ENCODE measurements around the gene FOXP1. TPM values are rescaled to one million over a fixed set of nuclear protein-coding genes. Genes with fewer than 3 reads are reported as not detected.

The FOXP1 gene
- total RNA-seq, 2 donors from 2014 or later, result 41.7 to 94.3 TPM

DNA sequence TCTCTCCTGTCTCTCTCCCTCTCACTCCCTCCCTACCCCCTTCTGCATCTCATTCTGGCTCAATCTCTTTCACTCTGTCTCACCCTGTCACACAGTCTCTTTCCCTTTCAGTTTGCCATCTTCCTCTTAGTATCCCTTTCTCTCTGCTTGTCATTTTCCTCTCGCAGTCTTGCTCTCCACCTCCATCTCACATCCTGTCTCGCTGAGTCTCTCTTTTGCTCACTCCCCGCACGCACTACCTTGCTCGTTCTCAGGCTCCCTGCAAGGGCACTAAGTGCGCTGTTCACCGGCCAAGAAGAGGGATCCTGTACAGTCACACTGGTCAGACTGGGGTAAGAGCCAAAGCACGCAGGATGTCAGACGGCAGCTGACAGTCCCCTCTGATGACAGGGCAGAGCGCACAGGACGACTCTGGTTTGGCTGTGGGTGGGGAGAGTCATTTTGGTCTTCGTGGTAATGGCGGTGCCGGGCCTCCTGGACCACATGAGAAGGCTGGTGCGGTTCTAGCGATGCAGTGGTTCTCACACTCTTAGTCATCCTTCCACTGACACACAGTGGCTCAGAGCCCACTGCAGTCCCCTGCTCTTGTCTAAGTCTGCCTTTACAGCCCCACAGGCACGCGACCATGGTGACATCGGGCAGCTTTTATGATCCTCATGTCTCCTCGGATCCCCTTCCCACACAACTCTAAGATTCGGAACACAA lies 356.8 kb downstream of the FOXP1 start:
- 94 to 96% methylated on average over 15 to 21 of the region's 21 CpGs for WGBS, 2 experiments (ENCODE audit: insufficient coverage in 1 of 2, insufficient read length in 1 of 2)
- no peak for DNase-seq
- Histone ChIP-seq H3K9me3 (ENCODE audit: control insufficient read depth, low read length) (no peaks in the 10 kb centered on the region), H3K36me3 (ENCODE audit: control insufficient read depth, insufficient read depth, low read length) (no peaks in the 10 kb centered on the region), H3K27ac (ENCODE audit: low read depth, low read length) (no peak overlapping the region), H3K4me3 (ENCODE audit: low read length) (no peak overlapping the region), H3K27me3 (ENCODE audit: control insufficient read depth, insufficient read depth, low read length, poor library complexity, severe bottlenecking) (no peaks in the 10 kb centered on the region), H3K4me1 (ENCODE audit: control insufficient read depth, insufficient read depth, low read length) (peaks cover 3% of the 10 kb centered on the region), H3K9ac (ENCODE audit: extremely low read depth, low read length, poor library complexity, severe bottlenecking) (no peak overlapping the region)
- TF ChIP-seq, protein P1, sequence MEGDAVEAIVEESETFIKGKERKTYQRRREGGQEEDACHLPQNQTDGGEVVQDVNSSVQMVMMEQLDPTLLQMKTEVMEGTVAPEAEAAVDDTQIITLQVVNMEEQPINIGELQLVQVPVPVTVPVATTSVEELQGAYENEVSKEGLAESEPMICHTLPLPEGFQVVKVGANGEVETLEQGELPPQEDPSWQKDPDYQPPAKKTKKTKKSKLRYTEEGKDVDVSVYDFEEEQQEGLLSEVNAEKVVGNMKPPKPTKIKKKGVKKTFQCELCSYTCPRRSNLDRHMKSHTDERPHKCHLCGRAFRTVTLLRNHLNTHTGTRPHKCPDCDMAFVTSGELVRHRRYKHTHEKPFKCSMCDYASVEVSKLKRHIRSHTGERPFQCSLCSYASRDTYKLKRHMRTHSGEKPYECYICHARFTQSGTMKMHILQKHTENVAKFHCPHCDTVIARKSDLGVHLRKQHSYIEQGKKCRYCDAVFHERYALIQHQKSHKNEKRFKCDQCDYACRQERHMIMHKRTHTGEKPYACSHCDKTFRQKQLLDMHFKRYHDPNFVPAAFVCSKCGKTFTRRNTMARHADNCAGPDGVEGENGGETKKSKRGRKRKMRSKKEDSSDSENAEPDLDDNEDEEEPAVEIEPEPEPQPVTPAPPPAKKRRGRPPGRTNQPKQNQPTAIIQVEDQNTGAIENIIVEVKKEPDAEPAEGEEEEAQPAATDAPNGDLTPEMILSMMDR (conservative IDR thresholded peaks at IDR 0.05), result no peak
- Mint-ChIP-seq H3K4me1 (peaks cover 38% of the 10 kb centered on the region), H3K9me3 (no peaks in the 10 kb centered on the region), H3K27me3 (ENCODE audit: insufficient read depth) (no peaks in the 10 kb centered on the region), H3K4me3 (no peak overlapping the region), H3K36me3 (ENCODE audit: low read depth) (peaks cover 2% of the 10 kb centered on the region), H3K27ac (no peak overlapping the region)

DNA sequence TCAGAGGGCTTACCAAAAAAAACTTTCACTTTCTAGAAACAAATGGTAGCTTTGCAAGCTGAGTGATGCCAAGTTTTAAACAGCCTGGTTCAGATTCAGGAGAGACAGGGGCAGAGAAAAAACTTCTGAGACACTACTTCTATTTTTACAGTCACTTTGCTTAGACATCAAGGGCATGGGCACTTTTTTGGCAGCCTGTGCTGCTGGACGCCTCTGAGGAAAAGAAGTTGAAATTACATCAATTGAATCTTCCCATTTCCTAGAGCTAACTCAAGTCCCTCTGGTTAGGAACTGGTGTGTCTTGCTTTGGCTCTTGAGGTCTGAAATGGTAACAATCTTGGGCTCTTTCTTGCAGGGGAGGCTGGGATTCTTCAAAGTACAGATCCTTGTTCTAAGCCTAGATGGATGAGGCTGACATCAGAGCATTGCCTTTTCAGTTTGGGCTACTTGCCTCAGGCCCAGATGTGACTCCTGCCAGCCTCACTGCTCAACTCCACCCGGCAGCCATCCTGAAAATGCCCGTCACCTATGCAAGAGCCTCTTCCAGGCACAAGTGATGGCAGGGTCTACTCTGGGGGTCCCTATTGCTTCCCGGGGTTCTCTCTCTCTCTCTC lies 357.5 kb downstream of the FOXP1 start:
- TF ChIP-seq, protein P1 (conservative IDR thresholded peaks at IDR 0.05), result no peak
- Histone ChIP-seq H3K9ac (ENCODE audit: extremely low read depth, low read length, poor library complexity, severe bottlenecking) (no peak overlapping the region), H3K36me3 (ENCODE audit: control insufficient read depth, insufficient read depth, low read length) (no peaks in the 10 kb centered on the region), H3K27ac (ENCODE audit: low read depth, low read length) (no peak overlapping the region), H3K9me3 (ENCODE audit: control insufficient read depth, low read length) (no peaks in the 10 kb centered on the region), H3K4me3 (ENCODE audit: low read length) (no peak overlapping the region), H3K27me3 (ENCODE audit: control insufficient read depth, insufficient read depth, low read length, poor library complexity, severe bottlenecking) (no peaks in the 10 kb centered on the region), H3K4me1 (ENCODE audit: control insufficient read depth, insufficient read depth, low read length) (peaks cover 3% of the 10 kb centered on the region)
- Mint-ChIP-seq H3K27me3 (ENCODE audit: insufficient read depth) (no peaks in the 10 kb centered on the region), H3K4me1 (peaks cover 34% of the 10 kb centered on the region), H3K4me3 (no peak overlapping the region), H3K27ac (no peak overlapping the region), H3K9me3 (no peaks in the 10 kb centered on the region), H3K36me3 (ENCODE audit: low read depth) (peaks cover 9% of the 10 kb centered on the region)
- no peak for DNase-seq
- 93 to 100% methylated on average over 3 to 4 of the region's 4 CpGs for WGBS, 2 experiments (ENCODE audit: insufficient coverage in 1 of 2, insufficient read length in 1 of 2)

GRCh38 chr3:71225002-71225684 lies 358.4 kb downstream of the FOXP1 start:
- TF ChIP-seq, protein P1 (conservative IDR thresholded peaks at IDR 0.05), result no peak
- Mint-ChIP-seq H3K9me3 (no peaks in the 10 kb centered on the region), H3K36me3 (ENCODE audit: low read depth) (peaks cover 9% of the 10 kb centered on the region), H3K4me3 (no peak overlapping the region), H3K27me3 (ENCODE audit: insufficient read depth) (no peaks in the 10 kb centered on the region), H3K4me1 (peaks cover 28% of the 10 kb centered on the region), H3K27ac (no peak overlapping the region)
- no peak for DNase-seq
- H3K9me3 ChIP-seq (ENCODE audit: control insufficient read depth, low read length), result no peaks in the 10 kb centered on the region
- no peak overlapping the region for H3K4me3 ChIP-seq (ENCODE audit: low read length)
- H3K4me1 ChIP-seq (ENCODE audit: control insufficient read depth, insufficient read depth, low read length), result peaks cover 2% of the 10 kb centered on the region
- H3K27me3 ChIP-seq (ENCODE audit: control insufficient read depth, insufficient read depth, low read length, poor library complexity, severe bottlenecking), result no peaks in the 10 kb centered on the region
- H3K9ac ChIP-seq (ENCODE audit: extremely low read depth, low read length, poor library complexity, severe bottlenecking), result no peak overlapping the region
- no peak overlapping the region for H3K27ac ChIP-seq (ENCODE audit: low read depth, low read length)
- WGBS, 2 experiments (ENCODE audit: insufficient coverage in 1 of 2, insufficient read length in 1 of 2), result 95 to 96% methylated on average over 5 to 7 of the region's 7 CpGs
- no peaks in the 10 kb centered on the region for H3K36me3 ChIP-seq (ENCODE audit: control insufficient read depth, insufficient read depth, low read length)
